GM12874 (cell line): Measurements from ENCODE around the gene MYO6.

Experiments
- TF ChIP-seq, protein P1 (sequence below): IDR thresholded peaks from 2 replicates; pipeline ENCODE4 v1.5.1; 2011; ENCODE audit warnings: low read depth, mild to moderate bottlenecking, control low read depth, low read length, moderate library complexity; ENCODE audit not compliant: insufficient read depth

MYO6 gene

DNA sequence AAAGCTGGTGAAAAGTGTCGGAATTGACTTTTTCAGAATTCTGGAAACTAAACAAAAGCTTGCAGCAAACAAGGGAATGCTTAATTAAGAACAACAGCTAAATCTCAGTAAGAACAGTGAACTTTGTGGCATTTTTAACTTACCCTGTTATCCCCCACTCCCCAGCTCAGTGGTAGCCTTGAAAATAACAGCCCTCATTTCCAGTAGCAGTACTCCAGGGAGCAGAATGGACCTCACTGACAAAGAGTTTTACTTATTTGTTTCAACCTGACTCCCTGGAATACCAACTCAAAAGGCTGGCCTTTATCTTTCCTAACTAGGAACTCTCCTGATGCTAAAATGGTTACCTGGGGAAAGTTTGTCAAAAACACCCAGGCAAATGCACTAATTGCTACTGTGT is 214.5 kb downstream of the MYO6 start:
- TF ChIP-seq, protein P1, sequence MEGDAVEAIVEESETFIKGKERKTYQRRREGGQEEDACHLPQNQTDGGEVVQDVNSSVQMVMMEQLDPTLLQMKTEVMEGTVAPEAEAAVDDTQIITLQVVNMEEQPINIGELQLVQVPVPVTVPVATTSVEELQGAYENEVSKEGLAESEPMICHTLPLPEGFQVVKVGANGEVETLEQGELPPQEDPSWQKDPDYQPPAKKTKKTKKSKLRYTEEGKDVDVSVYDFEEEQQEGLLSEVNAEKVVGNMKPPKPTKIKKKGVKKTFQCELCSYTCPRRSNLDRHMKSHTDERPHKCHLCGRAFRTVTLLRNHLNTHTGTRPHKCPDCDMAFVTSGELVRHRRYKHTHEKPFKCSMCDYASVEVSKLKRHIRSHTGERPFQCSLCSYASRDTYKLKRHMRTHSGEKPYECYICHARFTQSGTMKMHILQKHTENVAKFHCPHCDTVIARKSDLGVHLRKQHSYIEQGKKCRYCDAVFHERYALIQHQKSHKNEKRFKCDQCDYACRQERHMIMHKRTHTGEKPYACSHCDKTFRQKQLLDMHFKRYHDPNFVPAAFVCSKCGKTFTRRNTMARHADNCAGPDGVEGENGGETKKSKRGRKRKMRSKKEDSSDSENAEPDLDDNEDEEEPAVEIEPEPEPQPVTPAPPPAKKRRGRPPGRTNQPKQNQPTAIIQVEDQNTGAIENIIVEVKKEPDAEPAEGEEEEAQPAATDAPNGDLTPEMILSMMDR: no peak

DNA sequence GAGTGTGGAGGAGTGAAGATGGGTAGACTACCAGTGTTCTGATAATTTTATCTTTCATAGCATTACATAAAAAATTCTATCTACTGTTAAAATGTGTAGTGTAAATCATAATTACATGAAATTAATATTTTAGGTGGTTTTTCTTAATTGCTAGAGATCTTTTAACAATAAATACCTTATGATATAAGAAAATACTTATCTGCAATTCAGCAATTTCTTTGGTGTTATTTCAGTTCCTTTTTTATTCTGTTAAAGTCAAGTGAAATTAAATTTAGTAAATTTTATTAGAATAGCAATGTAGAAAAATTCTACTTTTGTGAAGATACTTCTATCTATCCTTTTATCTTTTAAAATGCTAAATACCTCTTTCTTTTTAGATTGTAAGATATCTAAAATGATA is 219.1 kb downstream of the MYO6 start:
- TF ChIP-seq, protein P1: no peak
